ENCODE data around the gene LDB1.

The LDB1 gene

GRCh38 chr10:102134416-102134815, 14.2 kb upstream of the LDB1 start:
- DNase-seq: no peak

GRCh38 chr10:102133373-102134195, 13.4 kb upstream of the LDB1 start:
- no peak for DNase-seq

GRCh38 chr10:102132563-102133372, 12.6 kb upstream of the LDB1 start, which contains the start of gene PPRC1:
Gene PPRC1, plus strand, starts transcription at chr10:102133040. Its CDS starts 29 bp downstream, at chr10:102133069.
- DNase-seq: peak; percentile 93

- DNase-seq: no peak
Observed at GRCh38 chr10:102132193-102132562, 12.0 kb upstream of the LDB1 start.

- no peak for DNase-seq
Observed at GRCh38 chr10:102131286-102132170, 11.4 kb upstream of the LDB1 start.

- DNase-seq: no peak
Observed at GRCh38 chr10:102123223-102123622, 3.1 kb upstream of the LDB1 start.

- no peak for DNase-seq
Observed at GRCh38 chr10:102122450-102122849, 2.3 kb upstream of the LDB1 start.

- DNase-seq: no peak
Observed at GRCh38 chr10:102121739-102122372, 1.7 kb upstream of the LDB1 start.

GRCh38 chr10:102120991-102121738, 997 bp upstream of the LDB1 start:
- DNase-seq: no peak

GRCh38 chr10:102119417-102120141, 589 bp downstream of the LDB1 start:
- DNase-seq: peak; percentile 23

- no peak for DNase-seq
Observed at GRCh38 chr10:102118867-102119266, 1.3 kb downstream of the LDB1 start.

GRCh38 chr10:102117391-102118159, 2.6 kb downstream of the LDB1 start:
- DNase-seq: peak; percentile 56

- DNase-seq: no peak
Observed at GRCh38 chr10:102116656-102117055, 3.5 kb downstream of the LDB1 start.

- DNase-seq: no peak
Observed at GRCh38 chr10:102115775-102116174, 4.4 kb downstream of the LDB1 start.

GRCh38 chr10:102114861-102115618, 5.1 kb downstream of the LDB1 start:
- peak; percentile 81 for DNase-seq

- DNase-seq: no peak
Observed at GRCh38 chr10:102113956-102114857, 6.0 kb downstream of the LDB1 start.

GRCh38 chr10:102113261-102113955, 6.8 kb downstream of the LDB1 start:
- DNase-seq: no peak

Measured in T-helper 9 cell (primary cell).